OCI-LY1 (cell line): Measurements from ENCODE around the gene SHC3.

Experiments
- CTCF ChIP-seq: fragments of 200-600 bp; sonication (generic), shearing (Covaris generic); IDR thresholded peaks from 2 replicates; pipeline ENCODE4 v1.5.1; 2017; ENCODE audit warnings: mild to moderate bottlenecking, antibody characterized with exemption, low read length, moderate library complexity, mixed read lengths
- EZH2 ChIP-seq: fragments of 200-600 bp; sonication (generic), shearing (Covaris generic); IDR thresholded peaks from 2 replicates; pipeline ENCODE4 v1.8.0; 2017; ENCODE audit warnings: borderline replicate concordance, mixed run types, mild to moderate bottlenecking, antibody characterized with exemption, low read length, moderate library complexity, mixed read lengths

GRCh38 chr9:88986776-88987175, 191.8 kb downstream of the SHC3 start:
- TF ChIP-seq CTCF = no peak
- TF ChIP-seq EZH2 = no peak
